HepG2 (cell line): Measurements from ENCODE around the gene NHLRC3. TPM values are rescaled to one million over a fixed set of nuclear protein-coding genes. Genes with fewer than 3 reads are reported as not detected.
A peak's percentile ranks its signal among the peaks of the same experiment; 100 is the strongest.

Source experiments
- ARID5B ChIP-seq: IDR thresholded peaks from 2 replicates; pipeline ENCODE4 v1.4.0; 2020; ENCODE audit warnings: mild to moderate bottlenecking, missing genetic modification reagents
- FOXA1 ChIP-seq, 2 experiments: fragments of 450-650 bp in 1 of 2; sonication (generic) in 1 of 2; formaldehyde crosslinking in 1 of 2; IDR thresholded peaks; 2 replicates each; pipeline versions ENCODE4 v1.4.0 to v1.6.1; 2016 to 2020; ENCODE audit warnings: missing genetic modification reagents in 1 of 2
- FOXP1 ChIP-seq, 2 experiments: fragments of 450-650 bp in 1 of 2; IDR thresholded peaks; 2 replicates each; pipeline ENCODE4 v1.6.1; 2017 to 2018; ENCODE audit warnings: antibody characterized with exemption in 1 of 2
- HOMEZ ChIP-seq: IDR thresholded peaks from 2 replicates; pipeline ENCODE4 v1.6.1; 2016; ENCODE audit warnings: low read depth
- IRF1 ChIP-seq: sonication (generic); formaldehyde crosslinking; IDR thresholded peaks from 2 replicates; pipeline ENCODE4 v1.4.0; 2020; ENCODE audit warnings: low read depth, mild to moderate bottlenecking, missing genetic modification reagents
- KDM3A ChIP-seq: IDR thresholded peaks from 2 replicates; pipeline ENCODE4 v1.6.1; 2018; ENCODE audit warnings: low read depth, missing compliant biosample characterization
- KLF15 ChIP-seq: sonication (generic); formaldehyde crosslinking; IDR thresholded peaks from 2 replicates; pipeline ENCODE4 v1.8.1; 2023; ENCODE audit warnings: borderline replicate concordance, mild to moderate bottlenecking, inconsistent platforms, missing genetic modification reagents, mixed read lengths
- ZBTB42 ChIP-seq: sonication (generic); formaldehyde crosslinking; IDR thresholded peaks from 2 replicates; pipeline ENCODE4 v1.5.0; 2020; ENCODE audit warnings: mild to moderate bottlenecking, missing genetic modification reagents
- ZBTB43 ChIP-seq: sonication (generic); formaldehyde crosslinking; conservative IDR thresholded peaks from 2 replicates; pipeline ENCODE4 v1.4.0; 2020; ENCODE audit warnings: missing genetic modification reagents
- ZFP82 ChIP-seq: sonication (generic); formaldehyde crosslinking; IDR thresholded peaks from 2 replicates; pipeline ENCODE4 v1.5.1; 2020; ENCODE audit warnings: mild to moderate bottlenecking, missing genetic modification reagents, borderline replicate concordance
- ZNF256 ChIP-seq: sonication (generic); formaldehyde crosslinking; conservative IDR thresholded peaks from 2 replicates; pipeline ENCODE4 v1.4.0; 2020; ENCODE audit warnings: missing genetic modification reagents
- ZNF350 ChIP-seq: sonication (generic); formaldehyde crosslinking; IDR thresholded peaks from 2 replicates; pipeline ENCODE4 v1.4.0; 2020; ENCODE audit warnings: mild to moderate bottlenecking, low read depth, missing genetic modification reagents, borderline replicate concordance
- ZNF530 ChIP-seq: sonication (generic); formaldehyde crosslinking; IDR thresholded peaks from 2 replicates; pipeline ENCODE4 v1.5.0; 2020; ENCODE audit warnings: low read depth, mild to moderate bottlenecking, missing genetic modification reagents
- ZNF564 ChIP-seq: sonication (generic); formaldehyde crosslinking; IDR thresholded peaks from 2 replicates; pipeline ENCODE4 v1.8.1; 2023; ENCODE audit warnings: mild to moderate bottlenecking, missing genetic modification reagents
- ZNF777 ChIP-seq: sonication (generic); formaldehyde crosslinking; IDR thresholded peaks from 2 replicates; pipeline ENCODE4 v1.4.0; 2020; ENCODE audit warnings: missing genetic modification reagents
- ZNF891 ChIP-seq: sonication (generic); formaldehyde crosslinking; IDR thresholded peaks from 2 replicates; pipeline ENCODE4 v1.5.0; 2020; ENCODE audit warnings: mild to moderate bottlenecking, missing genetic modification reagents
- polyA plus RNA-seq, 8 experiments: library from polyadenylated mRNA; depleted of rRNA in 3 of 8; stranded (reverse) in 7 of 8; unstranded in 1 of 8; fragments of >200 nt; fragmentation: Illumina TruSeq in 4 of 8; extraction: Trizol in 4 of 8; gene quantifications; 2 replicates each; pipeline versions ENCODE4 v1.2.1 to v1.2.3, GENCODE V29; 2011 to 2016; ENCODE audit warnings: low read depth in 4 of 8, missing spikeins in 1 of 8, mixed read lengths in 1 of 8; ENCODE audit not compliant: insufficient read depth in 1 of 8
- total RNA-seq, 5 experiments: library from RNA; depleted of rRNA; stranded (reverse); fragments of >200 nt; fragmentation: Illumina TruSeq; extraction: Trizol; gene quantifications; 2 replicates each; pipeline ENCODE4 v1.2.3, GENCODE V29; 2016; ENCODE audit warnings: low read depth in 1 of 5
- TF ChIP-seq, protein P1 (sequence below): IDR thresholded peaks from 2 replicates; pipeline ENCODE4 v1.6.1; 2012; ENCODE audit warnings: low read depth, low read length, improper control_type of control experiment
- TF ChIP-seq, protein P2 (sequence below): sonication (generic); formaldehyde crosslinking; IDR thresholded peaks from 2 replicates; pipeline ENCODE4 v1.4.0; 2020; ENCODE audit warnings: missing genetic modification reagents, mild to moderate bottlenecking, borderline replicate concordance

The NHLRC3 gene
- total and polyA plus RNA-seq, 2 of the 13 experiments (the other 11 are each of a cell fraction or from before 2014, with no cell fraction given): 19.9 to 29.8 TPM

DNA sequence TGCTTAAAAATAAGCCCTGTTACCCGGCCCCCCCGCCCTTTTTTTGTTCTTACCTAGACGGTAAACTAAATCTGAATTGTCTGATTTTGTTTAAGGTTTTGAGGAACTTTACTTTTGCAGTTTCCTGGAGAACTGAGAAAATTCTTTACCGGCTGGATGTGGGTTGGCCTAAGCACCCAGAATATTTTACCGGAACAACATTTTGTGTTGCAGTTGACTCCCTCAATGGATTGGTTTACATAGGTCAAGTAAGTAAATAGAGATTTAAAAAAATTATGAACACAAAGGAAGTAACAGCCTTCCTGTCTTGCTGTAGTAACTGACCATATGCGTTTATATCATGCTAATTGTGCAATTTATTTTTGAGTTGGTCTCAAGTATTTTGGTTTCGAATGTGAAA is 785 bp downstream of the NHLRC3 start (continued):
- TF ChIP-seq, protein P1, sequence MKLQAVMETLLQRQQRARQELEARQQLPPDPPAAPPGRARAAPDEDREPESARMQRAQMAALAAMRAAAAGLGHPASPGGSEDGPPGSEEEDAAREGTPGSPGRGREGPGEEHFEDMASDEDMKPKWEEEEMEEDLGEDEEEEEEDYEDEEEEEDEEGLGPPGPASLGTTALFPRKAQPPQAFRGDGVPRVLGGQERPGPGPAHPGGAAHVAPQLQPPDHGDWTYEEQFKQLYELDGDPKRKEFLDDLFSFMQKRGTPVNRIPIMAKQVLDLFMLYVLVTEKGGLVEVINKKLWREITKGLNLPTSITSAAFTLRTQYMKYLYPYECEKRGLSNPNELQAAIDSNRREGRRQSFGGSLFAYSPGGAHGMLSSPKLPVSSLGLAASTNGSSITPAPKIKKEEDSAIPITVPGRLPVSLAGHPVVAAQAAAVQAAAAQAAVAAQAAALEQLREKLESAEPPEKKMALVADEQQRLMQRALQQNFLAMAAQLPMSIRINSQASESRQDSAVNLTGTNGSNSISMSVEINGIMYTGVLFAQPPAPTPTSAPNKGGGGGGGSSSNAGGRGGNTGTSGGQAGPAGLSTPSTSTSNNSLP: no peak
- TF ChIP-seq ZNF256 (no peak), ZBTB42 (CRISPR knock-in tag) (no peak), HOMEZ (CRISPR knock-in tag) (no peak), KDM3A (CRISPR knock-in tag) (no peak), ARID5B (CRISPR knock-in tag) (no peak), IRF1 (CRISPR knock-in tag) (no peak), ZNF891 (CRISPR knock-in tag) (no peak), ZBTB43 (CRISPR knock-in tag) (no peak), ZNF777 (no peak), FOXP1 (IDR thresholded peaks at IDR 0.05) (no peak), FOXP1 (CRISPR knock-in tag; IDR thresholded peaks at IDR 0.05) (peak; percentile 42), ZNF350 (CRISPR knock-in tag) (no peak), KLF15 (CRISPR knock-in tag) (no peak), ZNF530 (CRISPR knock-in tag) (no peak), ZFP82 (CRISPR knock-in tag) (no peak), ZNF564 (CRISPR knock-in tag) (no peak), FOXA1 (IDR thresholded peaks at IDR 0.05) (0 out of 2 replicates have a peak, but pooled peaks have one; percentile 37), FOXA1 (CRISPR knock-in tag; IDR thresholded peaks at IDR 0.05) (peak; percentile 57)
- TF ChIP-seq, protein P2, sequence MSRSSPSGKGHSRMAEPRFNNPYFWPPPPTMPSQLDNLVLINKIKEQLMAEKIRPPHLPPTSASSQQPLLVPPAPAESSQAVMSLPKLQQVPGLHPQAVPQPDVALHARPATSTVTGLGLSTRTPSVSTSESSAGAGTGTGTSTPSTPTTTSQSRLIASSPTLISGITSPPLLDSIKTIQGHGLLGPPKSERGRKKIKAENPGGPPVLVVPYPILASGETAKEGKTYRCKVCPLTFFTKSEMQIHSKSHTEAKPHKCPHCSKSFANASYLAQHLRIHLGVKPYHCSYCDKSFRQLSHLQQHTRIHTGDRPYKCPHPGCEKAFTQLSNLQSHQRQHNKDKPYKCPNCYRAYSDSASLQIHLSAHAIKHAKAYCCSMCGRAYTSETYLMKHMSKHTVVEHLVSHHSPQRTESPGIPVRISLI (CRISPR knock-in tag): no peak
